ENCODE results near the gene H6PD.

The H6PD gene

GRCh38 chr1:9242338-9242969 is 7.9 kb downstream of the H6PD start:
- DNase-seq: no peak

DNA sequence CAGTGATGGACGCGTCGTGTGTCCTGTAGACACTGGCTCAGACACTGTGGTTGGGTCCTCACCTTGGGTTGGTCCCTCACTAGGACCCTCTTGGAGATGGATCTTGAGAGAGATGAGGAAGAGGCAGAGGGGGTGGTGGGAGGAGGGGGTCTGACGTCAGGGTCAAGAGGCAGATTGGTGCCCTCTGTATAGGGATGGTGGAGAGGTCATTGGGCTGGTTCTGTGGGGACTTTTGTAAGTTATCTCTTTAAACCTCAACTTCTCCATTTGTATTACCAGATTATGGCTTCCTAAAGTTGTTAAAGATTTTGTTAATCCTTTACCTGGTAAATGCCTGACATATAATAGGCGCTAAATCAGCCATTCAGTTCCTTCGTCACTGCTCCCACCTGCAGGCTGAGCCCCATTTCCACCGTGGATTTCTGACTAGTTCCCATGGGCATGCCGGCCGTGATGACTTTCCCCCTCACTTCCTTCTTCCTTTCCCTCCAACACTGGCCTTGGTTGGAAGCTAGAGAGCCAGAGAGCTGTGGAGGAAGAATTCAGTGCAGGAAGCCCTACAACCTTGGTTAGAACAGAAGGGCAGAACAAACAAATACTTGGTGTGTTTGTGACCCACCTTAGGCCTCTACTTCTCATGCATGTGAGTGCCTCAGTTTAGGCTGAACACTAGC is 8.6 kb downstream of the H6PD start:
- no peak for DNase-seq

GRCh38 chr1:9244501-9245229 is 10.1 kb downstream of the H6PD start:
- no peak for DNase-seq

DNA sequence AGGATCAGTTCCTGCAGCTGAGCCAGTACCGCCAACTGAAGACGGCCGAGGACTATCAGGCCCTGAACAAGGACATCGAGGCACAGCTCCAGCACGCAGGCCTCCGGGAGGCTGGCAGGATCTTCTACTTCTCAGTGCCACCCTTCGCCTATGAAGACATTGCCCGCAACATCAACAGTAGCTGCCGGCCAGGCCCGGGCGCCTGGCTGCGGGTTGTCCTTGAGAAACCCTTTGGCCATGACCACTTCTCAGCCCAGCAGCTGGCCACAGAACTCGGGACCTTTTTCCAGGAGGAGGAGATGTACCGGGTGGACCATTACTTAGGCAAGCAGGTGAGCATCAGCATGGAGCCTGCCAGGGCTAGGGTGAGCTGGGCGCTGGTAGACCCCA is 10.7 kb downstream of the H6PD start:
- no peak for DNase-seq

GRCh38 chr1:9245661-9246060 is 11.1 kb downstream of the H6PD start:
- no peak for DNase-seq

DNA sequence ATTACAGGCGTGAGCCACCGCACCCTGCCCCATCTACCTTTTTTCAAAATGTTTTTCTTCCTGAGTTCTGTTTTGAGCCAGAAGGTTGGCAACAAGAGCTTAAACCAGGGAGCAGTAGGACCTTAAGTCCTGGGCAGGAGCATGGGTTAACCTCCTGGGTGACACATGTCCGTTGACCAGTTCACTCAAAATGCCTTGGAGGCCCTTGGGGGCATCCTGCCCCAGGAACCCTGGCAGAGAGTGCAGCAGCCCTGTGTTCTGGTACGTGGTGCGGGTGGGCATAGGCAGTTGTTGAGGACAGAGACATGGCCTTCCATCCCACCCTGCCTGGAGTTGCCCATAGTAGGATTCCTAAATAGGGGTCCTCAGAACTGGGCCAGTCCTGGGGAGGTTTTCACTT is 11.6 kb downstream of the H6PD start:
- no peak for DNase-seq

DNA sequence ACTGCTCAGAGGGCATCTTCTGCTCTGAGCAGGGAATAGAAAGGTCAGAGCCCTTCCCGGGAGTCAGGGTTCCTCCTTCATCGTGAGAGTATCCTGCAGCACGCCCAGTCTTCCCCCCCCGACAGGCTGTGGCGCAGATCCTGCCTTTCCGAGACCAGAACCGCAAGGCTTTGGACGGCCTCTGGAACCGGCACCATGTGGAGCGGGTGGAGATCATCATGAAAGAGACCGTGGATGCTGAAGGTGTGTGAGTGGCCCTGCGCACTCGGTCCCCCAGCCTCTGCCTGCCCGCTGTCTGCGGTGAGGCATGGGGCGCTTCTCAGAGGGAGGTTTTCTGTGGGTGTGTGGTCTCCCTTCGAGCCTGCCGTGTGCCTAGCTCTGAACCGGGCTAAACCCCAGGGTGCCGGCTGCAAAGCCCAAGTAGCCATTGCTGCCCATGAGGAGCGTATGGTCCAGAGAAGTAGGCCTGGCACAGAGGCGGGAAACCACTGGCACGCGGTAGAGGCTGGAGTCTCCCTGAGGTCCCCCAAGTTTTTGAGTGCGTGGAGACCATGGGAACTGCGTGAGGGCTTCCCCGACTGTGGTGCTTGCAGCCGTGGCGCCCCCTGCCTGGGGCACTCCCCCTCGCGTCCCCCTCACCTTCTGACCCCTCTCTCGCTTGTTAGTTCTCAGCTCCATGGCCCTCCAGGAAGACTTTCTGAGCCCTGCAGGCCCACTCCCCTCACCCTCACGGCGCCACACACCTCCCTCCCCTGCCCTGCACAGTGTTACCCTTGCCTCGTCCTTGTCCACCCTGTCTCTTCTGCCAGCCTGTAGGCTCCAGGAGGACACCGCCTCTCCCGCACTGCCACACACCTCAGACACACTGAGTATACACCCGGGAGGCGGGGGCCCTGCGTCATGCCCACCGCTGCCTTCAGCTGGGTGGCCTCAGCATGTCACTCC is 12.5 kb downstream of the H6PD start:
- no peak for DNase-seq

DNA sequence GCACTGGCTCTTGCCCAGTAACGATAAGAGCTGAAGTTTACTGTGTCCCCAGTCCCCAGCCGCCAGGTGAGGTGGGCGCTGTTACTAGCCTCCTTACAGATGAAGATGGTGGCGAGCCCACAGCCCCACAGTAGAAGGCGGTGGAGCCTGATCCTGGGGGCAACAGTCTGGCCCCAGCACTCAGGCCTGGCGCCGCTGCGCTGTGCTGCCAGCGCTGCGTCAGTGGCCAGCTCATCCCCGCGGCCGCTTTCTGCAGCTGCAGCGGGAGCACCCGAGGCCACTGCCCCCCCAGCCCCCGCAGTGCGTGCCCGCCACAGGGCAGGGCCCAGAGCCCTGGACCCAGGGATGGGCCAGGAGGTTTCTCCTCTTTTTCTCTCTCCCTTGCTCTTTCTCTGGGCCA is 13.3 kb downstream of the H6PD start:
- no peak for DNase-seq

DNA sequence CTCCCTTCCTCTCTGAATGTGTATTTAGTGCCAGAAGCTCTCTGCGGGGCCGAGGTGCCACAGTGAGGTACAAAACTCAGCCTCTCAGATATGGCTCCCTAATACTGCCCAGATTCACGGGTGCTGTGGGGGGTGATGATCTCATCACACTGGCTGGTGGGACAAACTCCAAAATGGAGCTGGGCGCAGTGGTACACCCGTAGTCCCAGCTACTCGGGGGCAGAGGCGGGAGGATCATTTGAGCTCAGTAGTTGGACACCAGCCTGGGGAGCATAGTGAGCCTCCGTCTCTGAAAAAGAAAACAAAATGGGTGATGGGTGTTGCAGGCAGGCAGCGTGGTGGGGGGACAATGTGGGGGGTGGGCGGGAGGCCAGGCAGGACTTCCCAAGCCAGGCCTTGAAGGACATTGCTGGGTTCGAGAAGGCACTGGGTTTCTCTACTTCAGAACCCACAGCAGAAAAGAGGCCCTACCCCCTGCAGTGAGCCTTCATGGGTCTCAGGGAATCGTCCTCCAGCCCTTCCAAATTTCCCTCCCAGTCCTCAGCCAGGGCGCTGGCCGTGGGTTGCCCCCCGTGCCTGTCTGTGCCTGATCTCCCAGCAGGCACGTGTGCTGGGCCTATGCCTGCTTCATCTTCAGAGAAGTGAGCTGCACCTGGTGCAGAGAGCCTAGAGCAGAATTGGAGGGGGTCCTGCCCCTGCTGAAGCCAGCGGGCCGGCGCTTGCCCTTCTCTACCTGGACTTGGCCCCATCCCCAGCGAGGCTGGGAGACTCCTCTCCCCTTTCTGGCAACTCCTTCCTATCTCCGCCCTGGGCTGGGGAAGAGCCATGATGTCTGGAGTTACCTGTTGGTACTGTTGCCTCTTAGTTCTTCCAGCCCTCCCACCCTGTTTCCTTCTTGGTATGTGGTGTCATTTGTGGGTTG is 14.0 kb downstream of the H6PD start:
- DNase-seq: no peak

DNA sequence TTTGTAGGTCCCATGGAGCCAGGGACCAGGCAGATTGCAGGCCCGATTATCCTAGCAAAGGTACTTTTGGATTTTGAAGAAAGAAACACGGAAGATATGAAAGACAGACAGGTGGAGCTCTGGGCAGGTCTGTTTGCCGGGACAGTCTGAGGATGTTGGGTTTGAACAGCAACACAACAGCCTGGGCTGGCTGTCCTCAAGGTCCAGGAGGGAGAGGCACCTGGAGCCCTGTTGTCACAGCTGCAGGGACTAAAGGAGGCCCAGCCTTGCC is 14.6 kb downstream of the H6PD start:
- no peak for DNase-seq

DNA sequence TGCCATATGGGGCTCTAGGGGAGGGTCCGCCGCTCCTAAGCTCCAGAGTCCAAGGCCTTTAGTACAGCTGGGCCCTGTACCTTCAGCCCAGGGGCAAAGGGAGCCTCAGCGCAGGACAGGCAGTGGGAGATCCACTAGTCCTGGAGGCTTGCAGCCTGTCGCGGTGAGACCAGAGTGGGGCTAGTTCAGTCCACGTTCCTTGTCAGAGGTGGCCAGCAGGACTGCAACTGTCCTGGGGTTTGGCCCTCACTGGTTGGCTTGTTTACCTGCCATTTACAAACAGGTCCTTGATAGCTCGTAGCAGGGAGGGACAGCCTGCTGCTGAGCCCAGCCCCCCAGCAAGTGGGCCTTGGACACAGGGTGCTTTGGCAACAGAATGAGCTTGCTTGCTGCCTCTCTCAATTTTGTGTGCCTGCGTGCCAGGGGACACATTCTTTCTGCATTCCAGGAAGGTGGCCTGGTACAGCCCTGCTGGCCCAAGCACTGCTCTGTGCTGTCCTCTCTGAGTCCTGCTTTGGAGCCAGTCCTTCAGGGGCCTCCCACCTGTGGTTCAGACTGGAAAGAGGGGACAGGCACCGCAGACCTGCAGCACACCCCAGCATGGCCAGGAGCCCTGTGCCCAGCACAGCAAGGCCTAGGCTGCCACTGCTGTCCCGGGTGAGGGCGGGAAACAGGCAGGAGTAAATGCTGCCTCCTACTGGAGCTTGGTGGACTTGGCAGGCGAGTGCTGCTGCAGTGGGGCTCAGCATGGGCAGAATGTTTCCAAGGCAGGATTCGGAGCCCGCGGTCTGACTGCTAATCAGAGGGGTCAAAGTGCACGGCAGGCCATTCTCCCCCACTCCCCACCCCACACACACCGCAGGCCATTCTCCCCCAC is 15.2 kb downstream of the H6PD start:
- no peak for DNase-seq

DNA sequence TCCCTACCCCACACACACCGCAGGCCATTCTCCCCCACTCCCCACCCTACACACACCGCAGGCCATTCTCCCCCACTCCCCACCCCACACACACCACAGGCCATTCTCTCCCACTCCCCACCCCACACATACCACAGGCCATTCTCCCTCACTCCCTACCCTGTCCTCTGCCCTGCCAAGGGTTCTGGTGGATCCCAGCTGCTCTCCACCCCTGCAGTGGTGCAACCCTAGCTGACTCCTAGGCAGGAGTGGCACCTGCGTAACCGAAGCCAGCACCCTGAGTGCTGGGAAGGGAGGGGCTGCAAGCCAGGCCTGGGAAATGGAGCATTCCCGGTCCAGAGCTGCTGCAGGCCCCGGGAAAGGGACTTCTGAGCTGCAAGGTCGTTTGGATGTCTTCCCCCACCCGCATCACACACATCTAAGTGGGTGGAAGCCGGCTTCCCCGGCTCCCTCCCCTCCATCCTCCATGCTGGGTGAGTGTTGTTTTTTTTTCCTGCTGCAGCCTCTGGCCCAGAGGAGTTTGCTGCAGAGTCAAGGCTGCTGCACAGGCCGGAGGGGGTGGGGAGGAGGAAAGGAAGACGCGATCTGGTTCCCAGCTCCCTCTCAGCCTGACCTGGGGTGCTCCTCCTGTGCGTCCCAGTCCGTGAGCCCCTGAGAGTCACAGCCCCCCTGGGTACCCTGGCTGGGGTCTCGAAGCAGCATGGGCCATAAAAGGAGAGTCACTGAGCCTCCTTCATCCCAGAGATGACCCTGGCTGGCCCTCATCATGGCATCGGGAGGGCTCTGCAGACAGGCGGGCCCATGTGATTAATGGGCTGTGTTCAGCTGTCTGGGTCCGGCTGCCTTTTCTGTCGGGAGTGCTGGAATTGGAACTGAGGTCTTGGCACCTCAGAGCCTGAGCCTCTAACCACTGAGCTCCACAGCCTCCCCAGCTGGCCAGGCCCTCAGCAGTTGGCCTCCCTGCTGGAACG is 16.1 kb downstream of the H6PD start:
- DNase-seq: no peak

DNA sequence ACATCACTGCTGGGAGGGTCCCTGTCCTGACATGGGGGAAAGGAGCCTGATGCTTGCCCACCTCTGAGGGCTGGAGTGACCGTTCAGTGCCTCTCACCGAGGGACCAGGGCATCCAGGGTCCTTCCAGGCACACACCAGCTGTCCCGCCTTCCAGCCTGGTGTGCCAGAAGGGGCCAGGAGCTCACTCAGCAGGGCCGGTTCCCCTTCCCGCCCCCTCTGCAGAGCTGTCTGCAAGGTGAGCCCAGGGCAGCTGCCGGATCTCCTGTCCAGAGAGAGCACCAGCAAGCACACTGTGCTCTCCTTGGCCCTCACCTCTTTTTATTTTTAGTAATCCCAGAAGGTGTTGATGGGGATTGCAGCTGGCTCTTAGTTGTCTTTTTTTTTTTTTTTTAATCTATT is 16.9 kb downstream of the H6PD start:
- DNase-seq: no peak

DNA sequence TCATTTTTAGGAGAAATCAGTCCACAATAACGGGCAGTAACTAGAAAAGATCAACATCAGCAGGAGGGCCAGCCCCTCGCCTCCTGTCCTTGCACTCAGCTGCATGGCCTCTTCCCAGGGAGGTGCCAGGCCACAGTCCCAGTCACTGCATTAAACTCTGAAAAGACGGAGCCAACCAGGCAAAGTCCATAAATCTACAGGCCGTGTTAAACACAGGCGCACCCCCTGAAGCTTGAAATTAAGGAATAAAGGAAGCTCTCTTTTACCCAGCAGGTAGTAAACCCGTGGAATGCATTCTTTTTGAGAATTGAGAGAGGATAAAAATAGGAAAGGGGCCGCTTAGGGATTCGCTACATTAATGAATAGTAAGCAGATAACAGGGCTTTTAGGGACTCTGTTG is 18.4 kb downstream of the H6PD start:
- no peak for DNase-seq

GRCh38 chr1:9253453-9254105 is 19.0 kb downstream of the H6PD start:
- DNase-seq: no peak

DNA sequence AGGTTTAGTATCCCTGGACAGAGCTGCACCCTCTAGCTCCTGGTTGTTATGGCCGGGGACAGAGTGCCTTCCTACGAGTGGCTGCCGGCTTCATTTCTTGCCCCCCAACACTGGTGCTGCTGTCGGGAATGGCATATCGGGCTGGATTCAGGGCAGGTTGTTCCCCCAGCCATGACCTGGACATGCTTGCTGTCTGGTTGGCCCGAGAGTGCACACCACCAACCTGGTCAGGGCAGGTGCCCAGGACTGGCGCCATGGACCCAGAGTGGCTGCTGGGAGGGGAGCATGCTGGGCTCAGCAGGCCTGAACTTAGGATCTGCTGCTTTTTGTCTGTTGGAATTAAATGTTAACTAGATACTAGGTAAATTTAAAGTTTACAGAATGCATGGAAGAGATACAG is 21.8 kb downstream of the H6PD start:
- no peak for DNase-seq

DNA sequence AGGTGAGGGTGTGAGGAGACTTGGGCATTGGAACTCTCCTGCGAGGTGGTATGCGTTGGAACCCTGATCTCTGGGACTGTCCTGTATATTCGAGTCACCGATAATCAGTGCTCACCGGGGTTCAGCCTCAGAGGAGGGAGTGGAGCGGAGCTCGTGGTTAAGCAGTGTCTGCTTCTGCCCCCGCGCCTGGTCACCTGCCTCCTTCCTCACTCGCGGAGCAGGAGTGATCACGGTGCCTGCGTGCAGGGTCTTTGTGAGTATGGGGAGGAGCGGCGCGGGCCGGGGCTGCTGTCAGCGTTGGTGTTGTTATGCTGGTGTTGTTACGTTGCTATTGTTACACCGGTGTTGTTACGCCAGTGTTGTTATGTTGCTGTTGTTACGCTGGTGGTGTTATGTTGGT is 23.3 kb downstream of the H6PD start:
- DNase-seq: no peak

- DNase-seq: no peak
Observed at GRCh38 chr1:9258629-9259028, 24.1 kb downstream of the H6PD start.

DNA sequence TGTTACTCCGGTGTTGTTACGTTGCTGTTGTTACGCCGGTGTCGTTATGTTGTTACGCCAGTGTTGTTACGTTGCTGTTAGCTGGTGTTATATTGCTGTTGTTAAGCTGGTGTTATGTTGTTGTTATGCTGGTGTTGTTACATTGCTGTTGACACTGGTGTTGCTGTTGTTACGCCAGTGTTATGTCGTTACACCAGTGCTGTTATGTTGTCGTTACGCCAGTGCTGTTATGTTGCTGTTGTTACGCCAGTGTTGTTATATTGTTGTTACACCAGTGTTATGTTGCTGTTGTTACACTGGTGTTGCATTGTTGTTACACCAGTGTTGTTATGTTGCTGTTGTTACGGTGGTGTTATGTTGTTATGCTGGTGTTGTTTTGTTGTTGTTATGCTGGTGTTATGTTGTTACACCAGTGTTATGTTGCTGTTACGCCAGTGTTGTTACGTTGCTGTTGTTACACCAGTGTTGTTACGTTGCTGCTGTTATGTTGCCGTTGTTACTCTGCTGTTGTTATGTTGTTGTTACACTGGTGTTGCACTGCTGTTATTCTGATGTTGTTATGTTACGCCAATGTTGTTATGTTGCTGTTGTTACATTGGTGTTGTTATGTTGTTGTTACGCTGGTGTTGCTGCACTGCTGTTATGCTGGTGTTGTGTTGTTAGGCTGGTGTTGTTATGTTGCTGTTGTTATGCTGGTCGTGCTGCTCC is 25.6 kb downstream of the H6PD start:
- DNase-seq: no peak
